OCI-M1 (cell line): ENCODE measurements around the gene NSDHL.
"Not testable (repeated sequence)": the region's sequence is repeated elsewhere in the genome, so short reads cannot be mapped to it uniquely, and the experiment has no call there.

ENCODE experiments used
- DNase-seq: peaks from one replicate; lab custom pipeline; 2025; lab: John Stamatoyannopoulos, UW

Gene NSDHL

DNA sequence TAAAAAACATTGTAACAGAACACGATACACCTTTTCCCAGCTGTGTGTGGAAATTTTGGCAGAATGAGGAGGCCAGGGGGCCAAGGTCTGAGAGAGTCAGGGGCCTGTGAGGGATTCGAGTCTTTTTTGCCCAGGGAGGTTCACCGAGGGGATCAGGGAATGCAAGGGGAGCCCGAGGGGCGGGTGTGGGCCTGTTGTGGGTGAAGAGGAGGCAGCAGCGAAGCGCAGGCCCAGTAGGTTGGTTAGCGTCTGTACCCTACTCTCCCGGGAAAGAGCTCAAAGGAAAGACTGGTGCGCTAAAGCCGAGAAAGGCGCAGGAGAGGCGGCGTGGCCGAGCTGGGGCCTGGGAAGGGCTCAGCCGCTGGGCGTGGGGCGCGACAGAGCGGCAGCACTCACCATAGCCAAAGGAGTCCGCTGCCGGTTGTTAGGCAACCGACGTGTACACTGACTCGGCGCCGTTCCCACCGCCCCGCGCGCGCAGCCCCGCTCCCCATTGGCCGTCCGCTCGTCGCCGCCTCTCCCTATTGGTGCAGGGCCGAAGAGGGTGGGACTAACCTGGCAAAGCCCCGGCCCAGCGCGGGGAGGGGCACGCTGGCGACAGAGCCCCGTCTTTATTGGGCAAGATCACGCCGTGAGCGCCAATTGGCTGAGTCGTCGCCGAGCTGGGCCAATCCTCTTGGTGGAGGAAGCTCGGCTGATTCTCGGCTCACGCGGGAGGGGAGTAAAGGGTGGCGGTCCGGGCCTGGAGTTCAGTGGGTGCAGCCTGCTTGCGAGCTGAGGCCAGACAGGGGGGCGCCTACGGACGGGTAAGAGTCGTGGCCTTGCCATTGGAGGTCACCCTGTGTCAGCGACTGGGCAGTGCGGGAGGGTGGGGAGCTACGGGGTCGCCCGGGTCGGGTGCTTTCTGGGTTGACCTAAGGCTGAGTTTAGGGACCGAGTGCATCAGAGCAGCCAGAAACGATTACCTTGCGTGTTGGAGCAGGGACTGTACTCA is at the start of gene NSDHL, which contains the start of gene CETN2:
NSDHL (plus strand) TSS at position 752 of the 994 bp plus-strand sequence. CDS start 15,262 bp downstream, outside the sequence.
CETN2 (minus strand) TSS at position 446 of the 994 bp plus-strand sequence; CDS start at position 399, 47 bp downstream.
- peak; percentile 96 for DNase-seq

DNA sequence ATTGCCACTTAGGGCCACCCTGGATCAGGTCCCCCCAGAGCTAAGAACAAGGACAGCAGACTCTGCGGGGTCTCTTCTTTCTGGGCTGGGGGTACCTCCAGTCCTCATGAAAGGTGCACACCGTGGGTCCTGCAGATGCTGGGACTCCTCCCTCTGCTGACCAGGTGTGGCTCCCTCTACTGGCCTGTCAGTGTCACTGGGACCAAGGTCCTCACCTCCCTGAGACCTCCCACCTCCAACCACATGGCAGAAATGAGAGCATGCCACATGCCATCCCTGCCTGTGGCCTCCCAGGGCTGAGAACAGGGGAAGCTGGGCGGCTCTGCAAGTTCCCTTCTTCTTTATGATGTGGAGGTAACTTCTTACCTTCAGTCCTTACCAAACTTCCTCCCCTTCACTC is 43.8 kb upstream of the NSDHL start:
- not testable (repeated sequence) for DNase-seq

DNA sequence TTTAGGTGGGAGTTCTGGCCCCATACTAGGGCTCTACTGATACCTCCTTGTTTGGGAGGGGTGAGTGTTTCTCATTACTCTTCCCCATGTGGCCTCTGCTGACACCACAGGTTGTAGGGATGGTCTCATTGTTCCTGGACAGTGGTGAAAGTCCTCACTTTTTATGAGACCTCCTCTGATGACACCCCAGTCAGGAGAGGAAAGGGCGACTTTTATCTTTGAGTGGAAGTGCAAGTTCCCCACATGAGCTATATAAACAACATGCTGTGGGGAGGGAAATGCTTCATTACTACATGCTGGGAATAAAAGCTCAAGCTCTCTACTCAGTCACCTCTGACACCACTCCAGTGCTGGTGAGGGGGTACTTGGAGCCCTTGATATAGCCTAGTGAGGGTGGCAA is 31.9 kb upstream of the NSDHL start:
- DNase-seq: no peak

DNA sequence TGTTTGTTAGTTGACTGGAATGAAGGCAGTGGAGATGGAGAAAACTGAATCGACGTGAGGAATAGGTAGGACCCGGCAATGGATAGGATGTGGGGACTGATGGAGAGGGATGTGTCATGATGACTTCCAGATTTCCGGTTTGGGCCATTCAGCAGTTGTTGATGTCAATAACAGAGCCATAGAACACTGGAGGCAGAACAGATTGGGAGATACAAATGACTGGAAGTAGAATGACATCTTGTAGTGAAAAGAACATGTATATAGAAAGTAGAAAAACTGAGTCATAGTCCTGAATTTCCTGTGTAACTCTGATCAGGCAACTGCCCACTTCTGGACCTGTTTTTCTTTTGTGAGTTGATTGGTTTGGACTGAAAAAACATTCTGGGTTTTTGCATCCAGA is 24.8 kb upstream of the NSDHL start:
- DNase-seq: no peak

DNA sequence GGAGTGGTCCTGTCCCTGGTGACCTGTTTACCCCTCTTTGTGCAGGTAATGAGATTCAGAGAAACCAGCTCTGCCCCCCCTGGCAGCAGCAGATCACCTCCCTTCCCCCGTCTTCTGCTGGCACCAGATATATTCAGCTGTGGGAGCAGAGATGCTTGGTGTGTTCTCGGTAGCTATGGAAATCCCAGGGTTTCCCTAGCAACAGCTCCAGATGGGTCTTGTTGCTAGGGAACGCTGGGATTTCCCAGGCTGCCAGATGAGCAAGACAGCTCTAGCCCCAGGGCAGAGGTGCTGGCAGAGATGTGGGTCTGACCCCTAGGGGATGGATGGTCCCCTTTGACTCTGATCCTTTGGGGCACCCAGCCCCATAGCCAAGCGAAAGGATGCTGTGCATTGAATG is 20.5 kb upstream of the NSDHL start:
- DNase-seq: no peak

DNA sequence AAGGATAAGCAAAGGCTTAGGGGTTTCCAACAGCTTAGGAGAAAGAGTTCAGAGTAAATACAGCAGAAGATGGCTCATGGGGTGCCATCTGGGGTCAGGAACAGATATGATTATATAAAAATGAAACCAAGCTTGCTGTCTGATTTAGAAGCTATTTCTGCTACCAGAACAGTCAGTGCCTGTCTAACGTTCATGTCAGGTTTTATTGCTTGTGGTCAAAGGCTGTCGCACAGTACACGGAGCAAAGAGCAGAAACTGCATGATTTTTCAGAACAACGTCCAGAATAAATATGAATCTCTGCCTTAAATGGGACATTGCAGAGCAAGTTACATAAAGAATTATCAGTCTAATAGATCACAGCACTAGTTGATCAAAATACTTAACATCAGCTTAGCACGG is 17.7 kb upstream of the NSDHL start:
- peak; percentile 2 for DNase-seq

DNA sequence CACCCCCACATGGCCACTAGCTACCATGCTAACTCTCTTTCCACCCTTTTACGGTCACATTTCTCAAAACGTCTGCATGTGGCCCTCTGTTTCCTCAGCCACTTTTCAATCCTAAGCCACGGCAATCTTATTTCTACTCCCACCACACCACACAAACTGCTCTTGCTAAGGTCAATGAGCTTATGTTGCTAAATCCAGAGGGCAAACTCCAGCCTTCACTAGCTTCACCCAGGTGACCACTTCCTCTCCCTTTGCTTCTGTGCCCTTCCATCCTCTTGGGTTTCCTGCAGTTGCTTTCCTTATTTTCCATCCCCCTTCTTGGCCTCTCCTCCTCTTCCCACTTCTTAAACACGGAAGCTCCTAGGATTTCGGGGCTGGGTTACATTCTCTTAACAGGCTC is 16.8 kb upstream of the NSDHL start:
- no peak for DNase-seq

DNA sequence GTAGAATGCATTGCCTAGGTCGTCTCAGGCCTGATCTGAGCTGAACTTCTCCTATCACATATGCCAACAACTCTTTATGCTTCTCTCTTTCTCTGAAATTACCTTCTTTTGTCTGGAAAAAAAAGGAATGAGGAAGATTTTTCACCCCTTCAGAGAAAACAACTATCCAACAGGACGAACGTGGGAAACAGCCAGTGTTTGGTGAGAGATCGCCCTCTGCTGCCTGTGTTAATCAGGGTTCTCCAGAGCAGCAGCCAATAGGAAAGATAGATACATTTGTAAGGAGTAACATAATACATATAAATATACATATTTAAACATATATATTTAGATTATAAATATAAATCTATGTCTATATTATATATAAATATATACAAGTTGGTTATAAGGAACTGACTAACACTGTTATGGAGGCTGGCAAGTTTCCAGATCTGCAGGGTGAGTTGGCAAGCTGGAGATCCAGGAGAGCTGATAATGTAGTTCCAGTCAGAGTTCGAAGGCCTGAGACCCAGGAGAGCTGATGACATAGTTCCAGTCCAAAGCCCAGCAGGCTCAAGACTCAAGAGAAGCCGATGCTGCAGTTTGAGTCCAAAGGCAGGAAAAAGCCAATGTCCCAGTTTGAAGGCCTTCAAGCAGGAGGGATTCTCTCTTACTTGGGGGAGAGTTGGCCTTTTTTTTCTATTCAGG is 13.6 kb upstream of the NSDHL start:
- DNase-seq: peak; percentile 63

DNA sequence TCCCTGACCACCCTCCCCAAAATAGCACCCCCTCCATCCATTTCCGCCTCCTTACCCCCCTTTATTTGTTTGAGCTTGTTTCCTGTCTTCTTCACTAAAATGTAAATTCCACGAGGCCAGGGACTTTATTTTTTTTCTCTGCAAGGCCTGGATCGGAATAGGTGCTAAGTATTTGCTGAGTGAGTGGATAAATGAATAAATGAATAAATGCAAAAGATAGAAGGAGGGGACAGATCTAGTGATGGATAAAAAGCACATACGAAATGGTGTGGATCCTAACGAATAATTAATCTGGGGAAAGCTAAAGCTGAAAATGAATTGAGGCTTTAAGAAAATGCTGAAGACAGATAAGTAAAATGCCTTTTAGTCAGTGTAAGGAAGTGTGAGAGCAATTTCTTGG is 12.5 kb upstream of the NSDHL start:
- no peak for DNase-seq

DNA sequence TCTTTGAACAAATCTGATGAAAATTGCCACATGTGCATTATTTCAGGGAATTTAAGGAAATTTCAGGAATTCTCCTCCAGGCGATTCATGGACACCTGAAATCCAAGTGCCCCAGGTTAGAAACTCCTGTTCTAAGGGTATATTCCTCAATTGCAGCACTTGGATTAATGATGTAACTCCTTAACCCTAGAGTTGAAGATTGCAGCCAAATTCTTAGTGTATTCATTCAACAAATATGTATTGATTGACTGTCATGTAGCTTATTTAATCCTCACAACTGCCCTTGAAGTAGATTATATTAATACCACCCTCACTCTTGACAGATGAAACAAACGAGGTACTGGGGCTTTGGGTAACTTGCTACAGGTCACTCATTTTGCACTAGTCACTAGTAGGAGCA is 11.6 kb upstream of the NSDHL start:
- no peak for DNase-seq

DNA sequence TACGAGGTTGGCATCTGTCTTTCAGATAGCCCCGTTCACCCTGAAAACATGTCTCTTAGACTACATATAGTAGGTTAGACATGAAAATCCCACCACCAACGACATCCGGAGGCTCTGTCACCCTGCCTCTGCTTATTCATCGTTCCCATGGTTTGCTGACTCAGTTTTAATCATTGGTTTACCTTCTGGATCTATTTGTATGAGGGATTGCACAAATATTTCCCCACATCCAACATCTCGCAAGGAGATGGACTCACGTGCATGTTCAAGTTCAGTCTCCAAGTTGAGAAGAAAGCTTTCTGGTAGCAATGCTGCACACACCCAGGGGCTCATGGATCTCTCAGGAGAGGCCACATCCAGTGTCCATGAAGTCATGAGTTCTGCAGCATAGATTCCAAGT is 11.1 kb upstream of the NSDHL start:
- DNase-seq: no peak

DNA sequence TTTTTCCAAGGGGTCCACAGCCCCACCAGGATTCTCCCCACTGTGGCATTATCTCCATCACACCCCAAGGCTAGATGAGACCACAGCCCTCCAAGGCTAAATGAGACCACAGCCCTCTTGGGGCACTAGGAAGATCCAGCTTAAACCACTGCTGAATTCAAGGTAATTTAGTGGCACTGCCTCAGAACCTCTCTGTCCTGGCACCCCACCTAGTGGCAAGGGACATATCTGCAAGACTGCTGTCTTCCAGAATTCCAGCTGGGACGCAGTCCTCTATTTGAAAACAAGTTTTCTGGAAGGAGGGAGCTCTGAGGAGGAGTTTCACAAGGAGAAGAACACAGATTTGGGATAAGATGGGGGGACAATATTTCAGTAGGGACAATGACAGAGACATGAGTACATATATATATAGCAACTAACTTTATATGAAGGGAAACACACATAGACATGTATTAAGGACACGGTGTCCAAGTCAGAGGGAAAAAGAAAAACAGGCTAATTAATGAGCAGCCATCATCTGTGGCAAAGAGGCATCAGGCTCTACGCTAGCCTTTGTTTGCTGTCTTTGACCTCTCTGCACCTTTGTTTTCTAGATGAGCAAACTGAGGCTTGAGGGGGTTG is 9.6 kb upstream of the NSDHL start:
- DNase-seq: peak; percentile 50

DNA sequence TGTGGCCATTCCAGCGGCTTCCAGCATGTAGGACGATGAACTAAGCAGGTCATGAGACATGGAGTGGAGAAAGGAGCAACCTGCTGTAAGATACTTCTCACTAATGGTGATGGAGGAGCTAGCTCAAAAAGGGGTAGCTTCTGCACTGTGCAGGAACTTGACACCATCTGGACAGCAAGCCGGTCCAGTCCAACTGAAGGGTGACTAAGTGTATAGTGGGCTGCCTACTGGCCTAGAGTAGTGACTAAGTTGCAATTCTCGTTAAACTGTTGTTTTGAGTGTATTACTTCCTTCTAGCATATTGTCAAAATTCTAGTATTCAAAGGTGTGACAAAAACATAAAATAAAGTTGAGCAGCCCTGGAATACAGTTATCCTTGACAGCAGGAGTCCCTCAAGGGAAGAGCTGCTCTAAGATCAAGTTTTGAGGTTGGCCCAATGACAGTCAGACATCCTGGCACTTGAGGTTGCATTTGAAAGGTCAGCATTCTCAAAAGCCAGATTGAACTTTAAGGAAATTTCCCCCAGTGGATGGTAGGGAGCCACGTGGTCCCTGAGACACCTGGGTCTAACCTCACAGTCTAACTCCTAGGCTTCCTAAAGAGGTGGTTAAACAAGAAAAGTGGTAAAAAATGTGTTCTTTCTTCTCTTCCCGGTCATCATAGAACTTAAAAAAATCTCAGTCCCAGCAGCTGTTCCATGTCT is 8.3 kb upstream of the NSDHL start:
- no peak for DNase-seq

DNA sequence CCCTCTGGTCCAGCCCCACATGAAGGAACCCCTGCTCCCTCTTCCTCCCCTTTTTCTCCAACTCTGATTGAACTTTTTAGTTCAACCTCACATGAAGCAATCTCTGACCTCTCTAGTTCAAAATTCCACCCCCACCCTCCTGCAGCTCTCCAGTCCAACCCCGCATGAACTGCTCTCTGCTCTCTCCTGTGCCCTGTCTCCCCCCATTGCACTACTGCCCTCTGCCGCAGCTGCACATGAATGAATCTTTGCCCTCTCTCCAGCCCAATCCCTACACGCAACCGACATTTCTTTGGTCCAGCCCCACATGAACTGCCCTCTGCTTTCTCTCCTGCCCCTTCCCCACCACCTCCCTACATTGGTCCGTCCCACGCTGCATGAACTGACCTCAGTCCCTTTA is 7.2 kb upstream of the NSDHL start:
- DNase-seq: no peak

DNA sequence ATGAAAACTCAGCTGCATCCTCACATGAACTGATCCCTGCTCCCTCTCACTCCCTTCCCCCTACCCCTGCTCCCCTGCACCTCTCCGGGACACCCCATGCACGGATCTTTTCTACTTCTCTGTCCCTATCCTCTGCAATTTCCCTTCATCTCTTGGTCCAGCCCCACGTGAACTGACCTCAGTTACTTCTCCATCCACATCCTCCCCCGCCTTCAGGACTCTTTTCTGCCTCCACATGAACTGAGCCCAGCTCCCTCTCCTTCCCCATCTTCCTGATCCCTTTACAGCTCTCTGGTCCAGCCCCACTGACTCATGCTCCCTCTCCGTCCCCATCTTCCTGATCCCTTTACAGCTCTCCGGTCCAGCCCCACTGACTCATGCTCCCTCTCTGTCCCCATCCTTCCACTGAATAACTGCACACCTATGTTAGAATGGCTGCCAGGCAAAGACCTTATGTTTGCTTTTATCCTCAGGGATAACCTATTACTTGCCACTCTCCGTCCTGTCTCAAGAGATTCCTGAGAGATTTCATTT is 6.0 kb upstream of the NSDHL start:
- DNase-seq: no peak

DNA sequence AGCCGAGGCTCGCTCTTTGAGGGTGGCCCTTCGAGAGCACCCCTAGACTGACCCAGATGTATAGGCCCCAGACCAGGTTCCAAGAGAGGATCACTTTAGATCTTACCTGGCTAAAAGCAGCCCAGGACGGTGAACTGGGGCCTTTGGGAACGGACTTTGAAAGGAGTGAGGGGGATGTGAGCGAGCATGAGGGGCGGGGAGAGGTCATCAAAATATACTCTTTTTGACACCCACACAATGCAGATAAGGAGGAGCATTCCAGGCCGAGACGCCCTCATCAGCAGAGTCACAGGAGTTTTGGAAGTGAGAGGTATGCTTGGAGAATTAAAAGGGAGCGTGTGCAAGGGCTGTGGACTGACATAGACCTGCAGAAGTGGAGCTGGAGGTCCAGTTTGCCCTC is 528 bp downstream of the NSDHL start:
- no peak for DNase-seq

DNA sequence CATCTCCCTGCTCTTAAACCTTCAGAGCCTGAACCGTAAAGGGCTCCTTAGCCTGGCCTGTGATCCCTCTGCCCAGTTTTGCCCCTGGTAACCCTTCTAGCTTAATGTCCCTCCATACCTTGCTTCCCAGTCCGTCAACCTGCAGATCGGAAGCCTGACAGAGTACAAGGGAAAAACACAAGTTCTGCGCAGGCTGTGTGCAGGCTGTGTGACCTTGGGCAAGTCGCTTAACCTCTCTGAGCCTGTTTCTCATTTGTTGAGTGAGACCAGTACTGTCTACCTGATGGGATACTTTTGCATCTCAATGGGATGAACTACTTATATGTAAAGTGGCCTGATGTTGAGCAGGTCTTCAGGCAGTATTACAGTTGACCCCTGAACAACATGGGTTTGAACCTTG is 1.7 kb downstream of the NSDHL start:
- DNase-seq: no peak

DNA sequence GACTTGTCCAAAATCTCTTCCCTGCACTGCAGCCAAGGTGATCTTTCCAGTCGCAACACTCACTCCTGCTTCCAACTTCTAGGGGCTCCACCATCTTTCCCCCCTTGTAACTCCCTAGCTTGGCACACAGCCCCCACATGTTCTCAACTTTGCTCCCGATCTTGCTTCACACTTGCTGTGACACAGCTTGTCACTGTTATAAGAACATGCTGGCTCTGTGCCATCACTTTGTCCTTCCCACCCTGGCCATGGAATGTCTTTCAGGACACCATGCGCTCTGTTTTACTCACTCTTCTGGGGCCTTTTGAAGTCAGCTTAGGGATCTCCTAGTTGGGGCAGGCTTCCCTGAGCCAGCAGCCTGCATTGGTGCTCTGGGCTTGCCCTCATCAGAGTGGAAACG is 2.5 kb downstream of the NSDHL start:
- no peak for DNase-seq

DNA sequence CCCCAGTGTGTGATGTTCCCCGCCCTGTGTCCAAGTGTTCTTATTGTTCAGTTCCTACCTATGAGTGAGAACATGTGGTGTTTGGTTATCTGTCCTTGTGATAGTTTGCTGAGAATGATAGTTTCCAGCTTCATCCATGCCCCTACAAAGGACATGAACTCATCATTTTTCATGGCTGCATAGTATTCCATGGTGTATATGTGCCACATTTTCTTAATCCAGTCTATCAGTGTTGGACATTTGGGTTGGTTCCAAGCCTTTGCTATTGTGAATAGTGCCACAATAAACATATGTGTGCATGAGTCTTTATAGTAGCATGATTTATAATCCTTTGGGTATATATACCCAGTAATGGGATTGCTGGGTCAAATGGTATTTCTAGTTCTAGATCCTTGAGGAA is 4.6 kb downstream of the NSDHL start:
- DNase-seq: not testable (repeated sequence)

DNA sequence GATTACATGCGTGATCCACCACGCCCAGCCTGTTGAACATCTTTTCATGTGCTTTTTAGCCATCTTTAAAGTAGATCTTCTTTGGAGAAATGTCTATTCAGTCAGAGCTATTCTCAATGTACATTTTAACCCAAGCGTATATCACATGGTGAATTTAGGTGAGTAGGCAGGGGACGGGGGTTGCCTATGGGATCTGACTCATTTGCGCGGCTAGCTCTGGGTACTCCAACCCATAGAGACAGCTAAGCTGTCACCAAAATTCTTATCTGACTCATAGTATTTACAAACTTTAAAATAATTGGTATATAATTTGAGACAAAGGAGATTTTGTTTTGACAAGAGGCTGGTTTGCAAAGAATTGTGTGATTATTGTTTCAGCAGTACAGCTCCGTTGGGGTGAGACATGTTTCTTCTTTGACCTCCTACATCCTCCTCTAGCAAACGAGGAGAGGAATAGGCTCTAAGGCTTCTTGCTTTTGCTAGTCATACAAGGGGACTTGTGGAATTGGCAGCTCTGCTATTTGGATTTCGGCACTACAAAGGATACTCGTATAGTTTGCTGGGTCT is 12.0 kb downstream of the NSDHL start:
- no peak for DNase-seq

DNA sequence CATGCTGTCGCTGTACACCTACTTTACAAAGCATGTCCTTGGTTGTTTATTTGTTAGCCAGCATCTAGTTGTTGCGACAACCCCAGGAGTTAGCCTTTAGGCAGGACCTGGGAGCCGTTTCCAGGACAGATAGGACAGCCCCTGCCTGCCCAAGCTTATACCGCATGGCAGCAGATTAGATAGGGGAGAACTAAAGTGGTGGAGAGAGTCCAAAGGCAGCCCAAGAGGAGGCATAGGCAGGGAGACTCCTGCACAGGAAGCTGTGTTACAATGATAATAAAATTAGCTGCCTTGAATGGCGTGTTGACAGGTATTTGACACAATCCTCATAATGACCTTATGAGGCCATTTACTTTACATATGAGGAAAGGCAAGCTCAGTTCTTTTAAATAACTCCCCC is 13.0 kb downstream of the NSDHL start:
- peak; percentile 15 for DNase-seq
